Endothelial cell of umbilical vein (primary cell): ENCODE results near the gene MYO15A. TPM values are rescaled to one million over a fixed set of nuclear protein-coding genes. Genes with fewer than 3 reads are reported as not detected.

Experiments used
- BruUV-seq: library from RNA; stranded (reverse); fragments of 400-500 nt; replicated peaks from 2 replicates; lab custom pipeline; 2021; lab: Mats Ljungman, UMichigan
- CTCF ChIA-PET: fragments of 300-600, 350-600 bp; sonication (Branson Sonifier 250); formaldehyde crosslinking; loops from one replicate; lab custom pipeline; 2021; ENCODE audit warnings: antibody characterized with exemption, inconsistent platforms; lab: Charles Lee
- POLR2A ChIA-PET: fragments of 300-600, 350-600 bp; sonication (Branson Sonifier 250); formaldehyde crosslinking; loops from one replicate; lab custom pipeline; 2021; ENCODE audit warnings: antibody characterized with exemption, inconsistent platforms; lab: Charles Lee
- DNase-seq: peaks from one replicate; pipeline ENCODE4 v3.0.0-alpha.2; 2011; ENCODE audit warnings: low read depth, low spot score
- FAIRE-seq: peaks from 2 replicates; lab custom pipeline; 2011; peaks lifted over from hg19 to GRCh38; lab: Jason Lieb, UNC
- H2AFZ ChIP-seq: 2 replicates; pipeline ENCODE4 v1.6.0; 2012; ENCODE audit warnings: low read depth, low read length, control low read depth, inconsistent platforms
- H3K27ac ChIP-seq: 2 replicates; pipeline ENCODE4 v1.5.1; 2011; ENCODE audit warnings: low read depth, mild to moderate bottlenecking, control low read depth, low read length, moderate library complexity; ENCODE audit not compliant: insufficient read depth
- H3K27me3 ChIP-seq, 2 experiments: 2 replicates each; pipeline versions ENCODE4 v1.6.0 to v1.6.1; 2011; ENCODE audit warnings: low read length in 2 of 2, mixed read lengths in 1 of 2; ENCODE audit not compliant: control insufficient read depth in 2 of 2, insufficient read depth in 2 of 2
- H3K36me3 ChIP-seq, 2 experiments: 2 replicates in 1 of 2; 3 replicates in 1 of 2; pipeline ENCODE4 v1.5.1; 2011; ENCODE audit warnings: low read length in 2 of 2, mild to moderate bottlenecking in 1 of 2, moderate library complexity in 1 of 2; ENCODE audit not compliant: control insufficient read depth in 2 of 2, insufficient read depth in 2 of 2; ENCODE audit errors: extremely low read depth in 1 of 2
- H3K4me1 ChIP-seq: 3 replicates; pipeline ENCODE4 v1.5.1; 2011; ENCODE audit warnings: mild to moderate bottlenecking, low read length; ENCODE audit not compliant: control insufficient read depth, insufficient read depth; ENCODE audit errors: extremely low read depth
- H3K4me2 ChIP-seq: 2 replicates; pipeline ENCODE4 v1.6.1; 2011; ENCODE audit warnings: low read length, control low read depth, mixed read lengths; ENCODE audit not compliant: insufficient read depth
- H3K4me3 ChIP-seq, 3 experiments: fragments of 200-600 bp in 1 of 3; sonication (generic), shearing (Covaris generic) in 1 of 3; replicated peaks in 1 of 3; 2 replicates each; pipeline ENCODE4 v1.5.1; 2011 to 2016; ENCODE audit warnings: control low read depth in 3 of 3, low read length in 3 of 3, mild to moderate bottlenecking in 2 of 3, inconsistent platforms in 1 of 3, low read depth in 1 of 3, moderate library complexity in 1 of 3; ENCODE audit not compliant: insufficient read depth in 1 of 3
- H3K79me2 ChIP-seq: 2 replicates; pipeline ENCODE4 v1.6.0; 2012; ENCODE audit warnings: low read length, inconsistent platforms; ENCODE audit not compliant: control insufficient read depth, insufficient read depth
- H3K9ac ChIP-seq: replicated peaks from 2 replicates; pipeline ENCODE3; 2011; ENCODE audit warnings: low read length, control low read depth; ENCODE audit not compliant: insufficient read depth; ENCODE audit errors: extremely low read depth
- H3K9me1 ChIP-seq: replicated peaks from 3 replicates; pipeline ENCODE4 v1.6.0; 2011; ENCODE audit warnings: mild to moderate bottlenecking, low read length; ENCODE audit not compliant: control insufficient read depth, insufficient read depth; ENCODE audit errors: extremely low read depth
- H3K9me3 ChIP-seq: replicated peaks from 2 replicates; pipeline ENCODE4 v1.5.1; 2012; ENCODE audit warnings: low read length, inconsistent platforms; ENCODE audit not compliant: control insufficient read depth, insufficient read depth
- H4K20me1 ChIP-seq: replicated peaks from 2 replicates; pipeline ENCODE3; 2011; ENCODE audit warnings: mild to moderate bottlenecking, low read length; ENCODE audit not compliant: control insufficient read depth, insufficient read depth; ENCODE audit errors: extremely low read depth
- CTCF ChIP-seq, 2 donors: IDR thresholded peaks; 1 replicate in 1 of 2; 2 replicates in 1 of 2; pipeline ENCODE4 v1.5.1; 2011; ENCODE audit warnings: low read length in 2 of 2, mild to moderate bottlenecking in 2 of 2, moderate library complexity in 2 of 2, control low read depth in 1 of 2, inconsistent platforms in 1 of 2, low read depth in 1 of 2; ENCODE audit not compliant: insufficient read depth in 1 of 2; ENCODE audit errors: extremely low read depth in 1 of 2
- EZH2 ChIP-seq: IDR thresholded peaks from 2 replicates; pipeline ENCODE4 v1.6.1; 2012; ENCODE audit warnings: borderline replicate concordance, low read depth, mild to moderate bottlenecking, moderate library complexity, low read length, inconsistent platforms; ENCODE audit not compliant: severe bottlenecking
- FOS ChIP-seq: IDR thresholded peaks from 2 replicates; pipeline ENCODE4 v1.6.1; 2011; ENCODE audit warnings: mild to moderate bottlenecking, low read length, moderate library complexity, borderline replicate concordance; ENCODE audit not compliant: insufficient read depth
- GATA2 ChIP-seq: IDR thresholded peaks from 2 replicates; pipeline ENCODE4 v1.7.0; 2011; ENCODE audit warnings: low read depth, mild to moderate bottlenecking, moderate library complexity, mixed read lengths, low read length; ENCODE audit not compliant: insufficient read length, insufficient read depth
- JUN ChIP-seq: IDR thresholded peaks from 2 replicates; pipeline ENCODE4 v1.6.1; 2011; ENCODE audit warnings: borderline replicate concordance, low read depth; ENCODE audit not compliant: insufficient read length, insufficient read depth
- MYC ChIP-seq: IDR thresholded peaks from one replicate; pipeline ENCODE4 v1.6.1; 2011; ENCODE audit warnings: mild to moderate bottlenecking, low read depth, low read length
- POLR2A ChIP-seq: IDR thresholded peaks from 2 replicates; pipeline ENCODE4 v1.6.1; 2012; ENCODE audit warnings: low read depth, mild to moderate bottlenecking, control low read depth, low read length
- POLR2AphosphoS5 ChIP-seq: IDR thresholded peaks from 2 replicates; pipeline ENCODE4 v1.6.1; 2012; ENCODE audit warnings: low read depth, mild to moderate bottlenecking, control low read depth, low read length, moderate library complexity; ENCODE audit not compliant: insufficient read depth
- dilution Hi-C: fragments of 300-500 bp; cut with MboI; formaldehyde crosslinking; loops from one replicate; pipeline ENCODE4 v1.15.0; 2019; ENCODE audit warnings: low sequenced_read_pairs; ENCODE audit not compliant: extremely low pct_ligation_motif_present
- intact Hi-C: fragments of 100-400 bp; cut with micrococcal nuclease; formaldehyde crosslinking; loops from one replicate; pipeline ENCODE4 v1.10.0; 2022
- polyA plus RNA-seq, 4 experiments: library from polyadenylated mRNA; depleted of rRNA in 3 of 4; stranded (reverse) in 3 of 4; unstranded in 1 of 4; fragments of >200 nt; gene quantifications; 2 replicates each; pipeline versions ENCODE4 v1.2.1 to v1.2.3, GENCODE V29; 2011 to 2012; ENCODE audit warnings: missing spikeins in 1 of 4
- total RNA-seq: library from RNA; stranded (reverse); gene quantifications from 2 replicates; pipeline ENCODE4 v1.2.3, GENCODE V29; 2021
- TF ChIP-seq, protein P1 (sequence below): IDR thresholded peaks from 2 replicates; pipeline ENCODE4 v1.6.1; 2011; ENCODE audit not compliant: insufficient read depth, insufficient read length

The MYO15A gene
- total and polyA plus RNA-seq, 2 donors (not counting 3 experiments of a cell fraction or from before 2014, with no cell fraction given): 0.46 to 0.82 TPM

GRCh38 chr17:18179196-18179595 lies 70.6 kb downstream of the MYO15A start:
- Histone ChIP-seq H3K9me1 (no peaks in the 10 kb centered on the region), H3K9ac (no peak overlapping the region), H3K4me2 (no peak overlapping the region), H3K9me3 (no peaks in the 10 kb centered on the region), H3K4me3 (no peak overlapping the region), H3K79me2 (peaks cover 4% of the 10 kb centered on the region), H4K20me1 (no peaks in the 10 kb centered on the region), H2AFZ (no peak overlapping the region), H3K4me1 (peaks cover 4% of the 10 kb centered on the region), H3K27me3 (no peaks in the 10 kb centered on the region), H3K27ac (no peak overlapping the region), H3K36me3 (no peaks in the 10 kb centered on the region)
- CTCF ChIA-PET: no interaction called here
- TF ChIP-seq POLR2A (no peak), MYC (no peak), EZH2 (no peak), JUN (no peak), FOS (no peak), GATA2 (no peak), CTCF (IDR thresholded peaks at IDR 0.05; ENCODE audit: extremely low read depth in 1 of 2, insufficient read depth in 1 of 2, low read depth in 1 of 2, low read length in 2 of 2) (no peak), POLR2AphosphoS5 (no peak)
- TF ChIP-seq, protein P1, sequence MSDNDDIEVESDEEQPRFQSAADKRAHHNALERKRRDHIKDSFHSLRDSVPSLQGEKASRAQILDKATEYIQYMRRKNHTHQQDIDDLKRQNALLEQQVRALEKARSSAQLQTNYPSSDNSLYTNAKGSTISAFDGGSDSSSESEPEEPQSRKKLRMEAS: no peak
- intact Hi-C loops (no loop called here), dilution Hi-C loops (no loop called here)
- BruUV-seq: no TSS peak
- POLR2A ChIA-PET: no interaction called here
- DNase-seq (no peak), FAIRE-seq (no peak)
